Natural killer cell treated with Interleukin-12 subunit alpha and Interleukin-12 subunit beta and Interleukin-15 and Interleukin-18, amount 100 ng/mL, for 72 hours (primary cell): Measurements from ENCODE around the gene MBNL3. TPM values are rescaled to one million over a fixed set of nuclear protein-coding genes. Genes with fewer than 3 reads are reported as not detected.
"Not testable (repeated sequence)": the region's sequence is repeated elsewhere in the genome, so short reads cannot be mapped to it uniquely, and the experiment has no call there.

Source experiments
- ATAC-seq, 2 donors: fragments of 150-1000 bp; cut with Tn5 transposase in 1 of 2; sonication (Bioruptor Pico), chemical (Tn5 transposase) in 1 of 2; 2 replicates each; pipeline ENCODE4 v1.10.0; 2021
- DNase-seq: peaks from one replicate; pipeline ENCODE4 v3.0.0; 2022; ENCODE audit warnings: low spot score
- H3K27ac Mint-ChIP-seq, 2 donors: 1 replicate in 1 of 2; 2 replicates in 1 of 2; pipeline ENCODE4 v1.8.0; 2022; ENCODE audit warnings: mixed read lengths in 2 of 2, mild to moderate bottlenecking in 1 of 2, moderate library complexity in 1 of 2
- H3K27me3 Mint-ChIP-seq, 2 donors: 1 replicate in 1 of 2; 2 replicates in 1 of 2; pipeline ENCODE4 v1.8.0; 2022; ENCODE audit warnings: mixed read lengths in 2 of 2
- H3K36me3 Mint-ChIP-seq: one replicate; pipeline ENCODE4 v1.8.0; 2022; ENCODE audit warnings: mixed read lengths
- H3K4me1 Mint-ChIP-seq, 2 donors: 1 replicate in 1 of 2; 2 replicates in 1 of 2; pipeline ENCODE4 v1.8.0; 2022; ENCODE audit warnings: low read depth in 2 of 2, mixed read lengths in 2 of 2, mild to moderate bottlenecking in 1 of 2
- H3K4me3 Mint-ChIP-seq: one replicate; pipeline ENCODE4 v1.8.0; 2022; ENCODE audit warnings: mixed read lengths
- H3K9me3 Mint-ChIP-seq: 2 replicates; pipeline ENCODE4 v1.8.0; 2022; ENCODE audit warnings: mixed read lengths
- total RNA-seq, 2 donors: library from RNA; stranded (reverse); gene quantifications; one replicate each; pipeline ENCODE4 v1.2.3, GENCODE V29; 2022

The MBNL3 gene
- total RNA-seq, 2 donors from 2014 or later: 13.3 to 15.5 TPM

GRCh38 chrX:132367314-132367713 is 121.5 kb downstream of the MBNL3 start:
- H3K4me3 Mint-ChIP-seq: no peak overlapping the region
- no peaks in the 10 kb centered on the region for H3K9me3 Mint-ChIP-seq
- DNase-seq: no peak
- H3K4me1 Mint-ChIP-seq: no peaks in the 10 kb centered on the region
- H3K27me3 Mint-ChIP-seq: peaks cover 0 to 4% of the 10 kb centered on the region in 2 donors
- H3K27ac Mint-ChIP-seq: no peak overlapping the region
- no peaks in the 10 kb centered on the region for H3K36me3 Mint-ChIP-seq
- no peak for ATAC-seq

GRCh38 chrX:132365490-132365889 is 123.3 kb downstream of the MBNL3 start:
- no peak for DNase-seq
- peaks cover 0 to 4% of the 10 kb centered on the region in 2 donors for H3K27me3 Mint-ChIP-seq
- H3K4me3 Mint-ChIP-seq: no peak overlapping the region
- H3K9me3 Mint-ChIP-seq: no peaks in the 10 kb centered on the region
- no peak for ATAC-seq
- no peaks in the 10 kb centered on the region for H3K4me1 Mint-ChIP-seq
- H3K27ac Mint-ChIP-seq: no peak overlapping the region
- no peaks in the 10 kb centered on the region for H3K36me3 Mint-ChIP-seq

DNA sequence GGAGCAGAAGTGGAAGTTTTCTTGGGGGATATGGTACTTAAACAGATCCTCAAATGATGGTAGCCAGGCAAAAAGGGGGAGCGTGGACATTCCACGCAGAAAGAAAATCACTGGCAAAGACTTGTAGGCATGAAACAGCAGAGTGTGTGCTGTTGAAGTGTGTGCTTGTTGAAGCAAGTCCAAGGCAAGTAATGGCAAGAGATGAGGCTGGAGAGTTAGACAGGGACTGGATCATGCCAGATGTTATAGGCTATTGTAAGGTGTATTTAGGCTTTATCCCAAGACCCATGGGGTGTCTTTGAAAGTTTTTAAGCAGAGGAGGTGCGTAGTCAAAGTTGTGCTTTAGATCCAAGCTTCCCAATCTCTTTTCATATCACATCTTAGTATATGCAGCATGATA is 124.5 kb downstream of the MBNL3 start:
- no peak overlapping the region for H3K4me3 Mint-ChIP-seq
- no peak for ATAC-seq
- peaks cover 0 to 4% of the 10 kb centered on the region in 2 donors for H3K27me3 Mint-ChIP-seq
- no peaks in the 10 kb centered on the region for H3K9me3 Mint-ChIP-seq
- no peak for DNase-seq
- no peaks in the 10 kb centered on the region for H3K36me3 Mint-ChIP-seq
- H3K27ac Mint-ChIP-seq: no peak overlapping the region
- no peaks in the 10 kb centered on the region for H3K4me1 Mint-ChIP-seq

DNA sequence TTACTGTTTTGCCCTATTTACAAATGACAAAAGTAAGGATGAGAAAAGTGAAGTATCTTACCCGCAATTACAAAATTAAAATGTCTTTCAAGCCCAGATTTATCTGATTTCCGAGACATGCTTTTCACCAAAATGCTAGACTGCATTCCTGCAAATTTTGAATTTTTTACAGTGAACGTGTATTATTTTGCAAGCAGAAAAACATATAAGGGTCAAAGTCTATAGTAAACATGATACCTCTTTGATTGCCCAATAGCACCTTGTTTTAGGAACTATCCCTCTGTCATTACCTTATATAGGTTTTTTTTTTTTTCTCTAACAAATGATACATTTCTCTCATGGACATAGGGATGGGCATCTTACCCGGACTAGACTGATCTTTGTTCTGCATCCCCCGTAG is 135.4 kb downstream of the MBNL3 start:
- DNase-seq: no peak
- no peak overlapping the region for H3K4me3 Mint-ChIP-seq
- H3K36me3 Mint-ChIP-seq: no peaks in the 10 kb centered on the region
- no peak for ATAC-seq
- H3K9me3 Mint-ChIP-seq: no peaks in the 10 kb centered on the region
- H3K27ac Mint-ChIP-seq: no peak overlapping the region
- peaks cover 0 to 15% of the 10 kb centered on the region in 2 donors for H3K27me3 Mint-ChIP-seq
- no peaks in the 10 kb centered on the region for H3K4me1 Mint-ChIP-seq

DNA sequence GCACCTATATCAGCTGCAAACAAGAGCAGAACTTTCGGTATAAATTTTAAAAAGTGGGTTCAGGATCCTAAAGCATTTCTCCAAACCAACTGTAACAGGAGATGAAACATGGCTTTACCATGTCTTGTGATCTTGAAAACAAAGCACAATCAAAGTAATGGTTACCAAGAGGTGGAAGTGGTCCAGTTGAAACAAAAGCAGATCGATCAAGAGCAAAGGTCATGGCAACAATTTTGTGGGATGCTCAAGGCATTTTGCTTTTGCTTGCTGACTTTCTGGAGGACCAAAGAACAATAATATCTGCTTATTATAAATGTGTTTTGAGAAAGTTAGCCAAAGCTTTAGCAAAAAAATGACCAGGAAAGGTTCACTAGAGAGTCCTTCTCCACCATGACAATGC is 152.7 kb downstream of the MBNL3 start:
- no peak for ATAC-seq
- no peaks in the 10 kb centered on the region for H3K9me3 Mint-ChIP-seq
- DNase-seq: no peak
- H3K27me3 Mint-ChIP-seq: peaks cover 0 to 8% of the 10 kb centered on the region in 2 donors
- peaks cover 0 to 9% of the 10 kb centered on the region in 2 donors for H3K4me1 Mint-ChIP-seq
- no peak overlapping the region for H3K27ac Mint-ChIP-seq
- no peak overlapping the region for H3K4me3 Mint-ChIP-seq
- H3K36me3 Mint-ChIP-seq: no peaks in the 10 kb centered on the region

- Mint-ChIP-seq H3K36me3 (no peaks in the 10 kb centered on the region), H3K4me3 (no peak overlapping the region), H3K27me3 (peaks cover 0 to 11% of the 10 kb centered on the region in 2 donors), H3K4me1 (peaks cover 0 to 9% of the 10 kb centered on the region in 2 donors), H3K9me3 (no peaks in the 10 kb centered on the region), H3K27ac (no peak overlapping the region)
- DNase-seq: no peak
- ATAC-seq: no peak
These were observed 155.5 kb downstream of the MBNL3 start for GRCh38 chrX:132333351-132333750.

DNA sequence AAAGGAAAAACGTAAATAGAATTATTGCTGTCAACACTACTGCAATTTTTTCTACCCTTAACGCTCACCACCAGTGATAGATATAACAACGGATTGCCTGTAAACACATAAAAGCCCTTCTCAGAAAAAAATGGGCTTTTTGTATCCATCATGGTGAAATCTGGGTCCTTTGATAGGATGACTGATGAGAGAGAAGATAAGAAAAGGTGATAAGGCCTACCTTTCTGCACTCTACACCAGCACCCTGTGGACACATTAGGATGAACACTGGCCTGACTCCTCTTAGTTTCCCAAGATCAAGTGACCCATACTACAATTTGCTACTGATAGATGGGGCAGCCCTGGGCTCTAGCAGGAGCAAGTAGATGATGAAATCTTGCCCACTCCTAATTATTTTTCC is 157.3 kb downstream of the MBNL3 start:
- no peaks in the 10 kb centered on the region for H3K36me3 Mint-ChIP-seq
- ATAC-seq: no peak
- DNase-seq: no peak
- H3K27ac Mint-ChIP-seq: no peak overlapping the region
- peaks cover 0 to 11% of the 10 kb centered on the region in 2 donors for H3K27me3 Mint-ChIP-seq
- H3K4me3 Mint-ChIP-seq: no peak overlapping the region
- H3K4me1 Mint-ChIP-seq: peaks cover 0 to 9% of the 10 kb centered on the region in 2 donors
- H3K9me3 Mint-ChIP-seq: no peaks in the 10 kb centered on the region

GRCh38 chrX:132331000-132331399 is 157.8 kb downstream of the MBNL3 start:
- no peaks in the 10 kb centered on the region for H3K36me3 Mint-ChIP-seq
- H3K27me3 Mint-ChIP-seq: peaks cover 0 to 11% of the 10 kb centered on the region in 2 donors

GRCh38 chrX:132330156-132330729 is 158.6 kb downstream of the MBNL3 start:
- Mint-ChIP-seq H3K27me3 (peaks cover 0 to 11% of the 10 kb centered on the region in 2 donors), H3K36me3 (no peaks in the 10 kb centered on the region), H3K4me3 (no peak overlapping the region), H3K9me3 (no peaks in the 10 kb centered on the region), H3K4me1 (peaks cover 0 to 9% of the 10 kb centered on the region in 2 donors), H3K27ac (no peak overlapping the region)
- DNase-seq: no peak
- ATAC-seq: no peak

More at GRCh38 chrX:132331000-132331399, 157.8 kb downstream of the MBNL3 start:
- no peak for ATAC-seq
- Mint-ChIP-seq H3K4me1 (peaks cover 0 to 9% of the 10 kb centered on the region in 2 donors), H3K4me3 (no peak overlapping the region), H3K27ac (no peak overlapping the region), H3K9me3 (no peaks in the 10 kb centered on the region)
- DNase-seq: no peak

DNA sequence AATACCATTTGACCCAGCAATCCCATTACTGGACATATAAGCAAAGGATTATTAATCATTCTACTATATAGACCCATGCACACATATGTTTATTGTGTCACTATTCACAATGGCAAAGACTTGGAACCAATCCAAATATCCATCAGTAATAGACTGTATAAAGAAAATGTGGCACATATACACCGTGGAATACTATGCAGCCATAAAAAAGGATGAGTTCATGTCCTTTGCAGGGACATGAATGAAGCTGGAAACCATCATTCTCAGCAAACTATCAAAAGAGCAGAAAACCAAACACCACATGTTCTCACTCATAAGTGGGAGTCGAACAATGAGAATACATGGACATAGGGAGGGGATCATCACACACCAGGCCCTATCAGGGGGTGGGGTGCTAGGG is 161.9 kb downstream of the MBNL3 start:
- H3K4me1 Mint-ChIP-seq, DNase-seq, H3K27ac Mint-ChIP-seq, H3K9me3 Mint-ChIP-seq, ATAC-seq, H3K4me3 Mint-ChIP-seq, H3K36me3 Mint-ChIP-seq: not testable (repeated sequence)
- peaks cover 0 to 18% of the 10 kb centered on the region in 2 donors for H3K27me3 Mint-ChIP-seq
